Liver (tissue), 9 donors: ENCODE results near the gene SASH3. TPM values are rescaled to one million over a fixed set of nuclear protein-coding genes. Genes with fewer than 3 reads are reported as not detected.
A peak's percentile ranks its signal among the peaks of the same experiment; 100 is the strongest.

Experiments used
- DNase-seq: peaks from one replicate; pipeline ENCODE4 v3.0.0-alpha.2; 2017; ENCODE audit warnings: low spot score
- H3K27ac ChIP-seq, 2 donors: one replicate each; pipeline ENCODE4 v1.7.0; 2013; ENCODE audit warnings: inconsistent platforms in 2 of 2, low read length in 2 of 2, control low read depth in 1 of 2, low read depth in 1 of 2, mild to moderate bottlenecking in 1 of 2
- H3K27me3 ChIP-seq, 4 donors: one replicate each; pipeline versions ENCODE4 v1.6.1 to v1.7.0; 2013; ENCODE audit warnings: low read length in 3 of 4, inconsistent platforms in 1 of 4, mild to moderate bottlenecking in 1 of 4, moderate library complexity in 1 of 4; ENCODE audit not compliant: control insufficient read depth in 4 of 4, insufficient read depth in 4 of 4
- H3K36me3 ChIP-seq, 4 donors: one replicate each; pipeline versions ENCODE4 v1.6.1 to v1.7.0; 2013; ENCODE audit warnings: low read length in 3 of 4, mild to moderate bottlenecking in 3 of 4, low read depth in 1 of 4, moderate library complexity in 1 of 4; ENCODE audit not compliant: control insufficient read depth in 4 of 4, insufficient read depth in 3 of 4
- H3K4me1 ChIP-seq, 4 donors: one replicate each; pipeline versions ENCODE4 v1.6.1 to v1.7.0; 2013; ENCODE audit warnings: low read length in 3 of 4, mild to moderate bottlenecking in 3 of 4, moderate library complexity in 1 of 4; ENCODE audit not compliant: control insufficient read depth in 4 of 4, insufficient read depth in 4 of 4
- H3K4me3 ChIP-seq, 3 donors: one replicate each; pipeline versions ENCODE4 v1.6.1 to v1.7.0; 2013; ENCODE audit warnings: low read length in 3 of 3, control low read depth in 1 of 3, low read depth in 1 of 3, mild to moderate bottlenecking in 1 of 3
- H3K9ac ChIP-seq, 2 donors: one replicate each; pipeline ENCODE4 v1.7.0; 2013; ENCODE audit warnings: low read length in 2 of 2, mild to moderate bottlenecking in 2 of 2, moderate library complexity in 2 of 2, control low read depth in 1 of 2, low read depth in 1 of 2
- H3K9me3 ChIP-seq, 4 donors: one replicate each; pipeline versions ENCODE4 v1.6.1 to v1.7.0; 2013; ENCODE audit warnings: low read length in 3 of 4; ENCODE audit not compliant: control insufficient read depth in 4 of 4
- CTCF ChIP-seq: fragments of 150-350 bp; IDR thresholded peaks from 2 replicates; pipeline ENCODE4 v1.5.1; 2017; ENCODE audit warnings: improper control_type of control experiment, low read depth, low read length; ENCODE audit not compliant: missing input control
- EGR1 ChIP-seq, 2 donors: IDR thresholded peaks; 2 replicates each; pipeline ENCODE4 v1.6.1; 2016 to 2018; ENCODE audit warnings: antibody characterized with exemption in 2 of 2, low read depth in 2 of 2
- GABPA ChIP-seq, 2 donors: IDR thresholded peaks in 1 of 2; conservative IDR thresholded peaks in 1 of 2; 2 replicates each; pipeline ENCODE4 v1.6.1; 2016; ENCODE audit warnings: antibody characterized with exemption in 2 of 2, mild to moderate bottlenecking in 1 of 2, moderate library complexity in 1 of 2
- HNF4A ChIP-seq, 2 donors: conservative IDR thresholded peaks; 2 replicates each; pipeline ENCODE4 v1.6.1; 2016; ENCODE audit warnings: antibody characterized with exemption in 2 of 2, mild to moderate bottlenecking in 2 of 2
- JUND ChIP-seq, 2 donors: IDR thresholded peaks; 2 replicates each; pipeline ENCODE4 v1.6.1; 2016; ENCODE audit warnings: antibody characterized with exemption in 2 of 2
- MAX ChIP-seq: IDR thresholded peaks from 2 replicates; pipeline ENCODE4 v1.6.1; 2016; ENCODE audit warnings: antibody characterized with exemption
- NR2F2 ChIP-seq: IDR thresholded peaks from 2 replicates; pipeline ENCODE4 v1.6.1; 2016; ENCODE audit warnings: antibody characterized with exemption
- RAD21 ChIP-seq, 2 donors: IDR thresholded peaks; 2 replicates each; pipeline ENCODE4 v1.6.1; 2016; ENCODE audit warnings: antibody characterized with exemption in 2 of 2, mild to moderate bottlenecking in 2 of 2
- REST ChIP-seq: IDR thresholded peaks from 2 replicates; pipeline ENCODE4 v1.6.1; 2016; ENCODE audit warnings: antibody characterized with exemption, mild to moderate bottlenecking
- RXRA ChIP-seq, 2 donors: IDR thresholded peaks; 2 replicates each; pipeline ENCODE4 v1.6.1; 2017 to 2018; ENCODE audit warnings: antibody characterized with exemption in 2 of 2, mild to moderate bottlenecking in 1 of 2
- YY1 ChIP-seq: IDR thresholded peaks from 2 replicates; pipeline ENCODE4 v1.6.1; 2016; ENCODE audit warnings: antibody characterized with exemption, mild to moderate bottlenecking
- ZBTB33 ChIP-seq: IDR thresholded peaks from 2 replicates; pipeline ENCODE4 v1.6.1; 2016; ENCODE audit warnings: antibody characterized with exemption
- WGBS: extraction: QIAGEN DNeasy Blood & Tissue Kit; methylation state at CpG from one replicate; pipeline ENCODE4 v1.1.7; 2013; 5-methylcytosine and 5-hydroxymethylcytosine counted together
- polyA plus RNA-seq, 2 donors: library from polyadenylated mRNA; stranded (reverse) in 1 of 2; unstranded in 1 of 2; fragments of 200-250 nt in 1 of 2; fragments of >200 nt in 1 of 2; fragmentation: Nextera tagmentation in 1 of 2; extraction: Ambion mirVana in 1 of 2; gene quantifications; one replicate each; pipeline versions ENCODE4 v1.2.1 to v1.2.3, GENCODE V29; 2013 to 2015
- total RNA-seq, 2 donors: library from RNA; depleted of rRNA; stranded (reverse); fragments of >200 nt; gene quantifications; one replicate each; pipeline ENCODE4 v1.2.3, GENCODE V29; 2014
- donor health status: healthy.
- donor health status: healthy.
- donor health status: healthy.
- donor health status: healthy.
- donor health status: healthy.

The SASH3 gene
- total and polyA plus RNA-seq, 4 donors = 1.8 to 9.5 (median 3.9) TPM

GRCh38 chrX:129804806-129805205 is 25.1 kb downstream of the SASH3 start:
- TF ChIP-seq GABPA (IDR thresholded peaks at IDR 0.05 in 1 of 2, conservative IDR thresholded peaks at IDR 0.05 in 1 of 2) (no peak), HNF4A (conservative IDR thresholded peaks at IDR 0.05) (no peak), ZBTB33 (no peak), NR2F2 (no peak), RXRA (IDR thresholded peaks at IDR 0.05) (no peak), REST (no peak), MAX (no peak), RAD21 (IDR thresholded peaks at IDR 0.05) (no peak), CTCF (no peak), YY1 (no peak), EGR1 (IDR thresholded peaks at IDR 0.05; ENCODE audit: low read depth in 2 of 2) (no peak), JUND (IDR thresholded peaks at IDR 0.05) (no peak)
- Histone ChIP-seq H3K27ac (no peak overlapping the region), H3K27me3 (no peaks in the 10 kb centered on the region), H3K9me3 (no peaks in the 10 kb centered on the region), H3K4me1 (peaks cover 0 to 3% (median 0%) of the 10 kb centered on the region in 4 donors), H3K4me3 (no peak overlapping the region), H3K36me3 (peaks cover 3 to 21% (median 9%) of the 10 kb centered on the region in 4 donors), H3K9ac (no peak overlapping the region)
- DNase-seq = no peak
- WGBS = 90% methylated on average over 4 of the region's 4 CpGs

GRCh38 chrX:129808158-129808828 is 28.5 kb downstream of the SASH3 start:
- Histone ChIP-seq H3K4me1 (peaks cover 0 to 3% (median 0%) of the 10 kb centered on the region in 4 donors), H3K9me3 (no peaks in the 10 kb centered on the region), H3K36me3 (peaks cover 4 to 41% (median 10%) of the 10 kb centered on the region in 4 donors), H3K27ac (no peak overlapping the region), H3K27me3 (no peaks in the 10 kb centered on the region), H3K4me3 (no peak overlapping the region), H3K9ac (no peak overlapping the region)
- no peak for DNase-seq
- WGBS = 36% methylated on average over 2 of the region's 2 CpGs
- TF ChIP-seq JUND (IDR thresholded peaks at IDR 0.05) (no peak), NR2F2 (no peak), RXRA (IDR thresholded peaks at IDR 0.05) (peak in 1 of 2 donors; percentile 13), RAD21 (IDR thresholded peaks at IDR 0.05) (peak in 1 of 2 donors; percentile 15), HNF4A (conservative IDR thresholded peaks at IDR 0.05) (peak; percentile 40 to 60)
